A549 (cell line): Measurements from ENCODE around the gene AMIGO2.

Experiments used
- EP300 ChIP-seq, 2 experiments: fragments of >200 bp; sonication (Bioruptor Twin); formaldehyde crosslinking; IDR thresholded peaks; 2 replicates in 1 of 2; 3 replicates in 1 of 2; pipeline ENCODE4 v1.6.1; 2016 to 2017
- ESRRA ChIP-seq: fragments of 150-350 bp; IDR thresholded peaks from 2 replicates; pipeline ENCODE4 v1.6.1; 2014; ENCODE audit warnings: mild to moderate bottlenecking, low read length, borderline replicate concordance
- HEYL ChIP-seq: fragments of 250-450 bp; sonication (Bioruptor Pico); IDR thresholded peaks from 2 replicates; pipeline ENCODE4 v1.8.0; 2021; ENCODE audit warnings: mild to moderate bottlenecking, moderate library complexity
- POLR2A ChIP-seq: IDR thresholded peaks from 2 replicates; pipeline ENCODE4 v1.6.1; 2012; ENCODE audit warnings: mild to moderate bottlenecking, low read length
- RAD21 ChIP-seq, 2 experiments: fragments of >200 bp in 1 of 2; sonication (Bioruptor Twin) in 1 of 2; formaldehyde crosslinking in 1 of 2; IDR thresholded peaks in 1 of 2; conservative IDR thresholded peaks in 1 of 2; 2 replicates in 1 of 2; 3 replicates in 1 of 2; pipeline ENCODE4 v1.6.1; 2012 to 2018; ENCODE audit warnings: inconsistent platforms in 1 of 2
- ZFP36 ChIP-seq: fragments of 450-650 bp; IDR thresholded peaks from 2 replicates; pipeline ENCODE4 v1.6.1; 2014; ENCODE audit warnings: borderline replicate concordance; ENCODE audit not compliant: partially characterized antibody
- TF ChIP-seq, protein P1 (sequence below): fragments of >200 bp; sonication (Bioruptor Twin); formaldehyde crosslinking; IDR thresholded peaks from 3 replicates; pipeline ENCODE4 v1.5.1; 2016

DNA sequence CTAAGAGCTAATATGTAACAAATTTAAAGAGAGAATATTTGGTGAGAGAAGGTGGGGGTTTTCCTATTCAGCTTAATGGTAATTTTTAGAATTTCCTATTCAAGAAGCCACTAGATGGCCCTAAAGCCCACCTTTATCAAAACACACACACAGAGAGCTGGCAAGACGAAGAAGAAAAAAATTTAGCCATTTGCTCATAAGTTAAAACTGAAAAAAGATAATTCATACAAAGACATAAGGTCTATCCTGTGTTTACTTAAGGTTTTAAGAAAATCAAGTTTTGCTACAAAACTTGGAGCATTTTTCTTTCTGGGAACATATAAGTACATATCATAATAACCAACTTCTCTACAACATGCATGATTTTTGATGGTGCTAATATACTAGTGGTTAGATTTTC, 47.1 kb downstream of the AMIGO2 start:
- TF ChIP-seq, protein P1, sequence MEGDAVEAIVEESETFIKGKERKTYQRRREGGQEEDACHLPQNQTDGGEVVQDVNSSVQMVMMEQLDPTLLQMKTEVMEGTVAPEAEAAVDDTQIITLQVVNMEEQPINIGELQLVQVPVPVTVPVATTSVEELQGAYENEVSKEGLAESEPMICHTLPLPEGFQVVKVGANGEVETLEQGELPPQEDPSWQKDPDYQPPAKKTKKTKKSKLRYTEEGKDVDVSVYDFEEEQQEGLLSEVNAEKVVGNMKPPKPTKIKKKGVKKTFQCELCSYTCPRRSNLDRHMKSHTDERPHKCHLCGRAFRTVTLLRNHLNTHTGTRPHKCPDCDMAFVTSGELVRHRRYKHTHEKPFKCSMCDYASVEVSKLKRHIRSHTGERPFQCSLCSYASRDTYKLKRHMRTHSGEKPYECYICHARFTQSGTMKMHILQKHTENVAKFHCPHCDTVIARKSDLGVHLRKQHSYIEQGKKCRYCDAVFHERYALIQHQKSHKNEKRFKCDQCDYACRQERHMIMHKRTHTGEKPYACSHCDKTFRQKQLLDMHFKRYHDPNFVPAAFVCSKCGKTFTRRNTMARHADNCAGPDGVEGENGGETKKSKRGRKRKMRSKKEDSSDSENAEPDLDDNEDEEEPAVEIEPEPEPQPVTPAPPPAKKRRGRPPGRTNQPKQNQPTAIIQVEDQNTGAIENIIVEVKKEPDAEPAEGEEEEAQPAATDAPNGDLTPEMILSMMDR, result peak; percentile 93
- TF ChIP-seq POLR2A (no peak), RAD21 (conservative IDR thresholded peaks at IDR 0.05 in 1 of 2, IDR thresholded peaks at IDR 0.05 in 1 of 2) (peak; percentile 92 to 97), ESRRA (no peak), EP300 (IDR thresholded peaks at IDR 0.05) (no peak), ZFP36 (no peak), HEYL (CRISPR knock-in tag) (no peak)
